ENCODE results near the gene TAS2R7.

GRCh38 chr12:10771132-10771733, 31.2 kb downstream of the TAS2R7 start:
- TF ChIP-seq CTCF (IDR thresholded peaks at IDR 0.05) (peak; percentile 77), EZH2 (IDR thresholded peaks at IDR 0.05; ENCODE audit: borderline replicate concordance, insufficient read depth, low read depth, low read length, poor library complexity, severe bottlenecking) (no peak)
